Karpas-422 (cell line): Measurements from ENCODE around the gene GPR171. TPM values are rescaled to one million over a fixed set of nuclear protein-coding genes. Genes with fewer than 3 reads are reported as not detected.

Experiments
- DNase-seq: peaks from one replicate; pipeline ENCODE4 v3.0.0-alpha.2; 2015
- H2AFZ ChIP-seq: fragments of 200-600 bp; sonication (generic); 2 replicates; pipeline ENCODE4 v1.6.1; 2014; ENCODE audit warnings: antibody characterized with exemption, low read length, mixed read lengths
- H3K27ac ChIP-seq: fragments of 200-600 bp; sonication (generic); 2 replicates; pipeline ENCODE4 v1.5.1; 2014; ENCODE audit warnings: mild to moderate bottlenecking, low read length, moderate library complexity
- H3K27me3 ChIP-seq: fragments of 200-600 bp; sonication (generic); 2 replicates; pipeline ENCODE4 v1.6.1; 2014; ENCODE audit warnings: low read length, mixed read lengths
- H3K36me3 ChIP-seq: fragments of 200-600 bp; sonication (generic); 2 replicates; pipeline ENCODE4 v1.6.1; 2014; ENCODE audit warnings: low read length, mixed read lengths; ENCODE audit not compliant: insufficient read depth
- H3K4me1 ChIP-seq: fragments of 200-600 bp; sonication (generic); 2 replicates; pipeline ENCODE4 v1.6.1; 2014; ENCODE audit warnings: mild to moderate bottlenecking, low read length, mixed read lengths
- H3K4me2 ChIP-seq: fragments of 200-600 bp; sonication (generic); 2 replicates; pipeline ENCODE4 v1.6.1; 2014; ENCODE audit warnings: low read length, low read depth, mild to moderate bottlenecking; ENCODE audit not compliant: poor library complexity, severe bottlenecking
- H3K4me3 ChIP-seq: fragments of 200-600 bp; sonication (generic); 2 replicates; pipeline ENCODE4 v1.5.1; 2014; ENCODE audit warnings: mild to moderate bottlenecking, antibody characterized with exemption, low read length, mixed read lengths
- H3K79me2 ChIP-seq: fragments of 200-600 bp; sonication (generic); 2 replicates; pipeline ENCODE4 v1.6.1; 2014; ENCODE audit warnings: mild to moderate bottlenecking, low read length, mixed read lengths
- H3K9ac ChIP-seq: fragments of 200-600 bp; sonication (generic); 2 replicates; pipeline ENCODE4 v1.6.0; 2014; ENCODE audit warnings: low read length
- H3K9me2 ChIP-seq: fragments of 200-600 bp; sonication (generic), shearing (Covaris generic); replicated peaks from 2 replicates; pipeline ENCODE4 v1.6.0; 2014; ENCODE audit warnings: mild to moderate bottlenecking, low read length, moderate library complexity; ENCODE audit not compliant: insufficient read depth
- H3K9me3 ChIP-seq: fragments of 300-700, 200-600 bp; sonication (generic); 2 replicates; pipeline ENCODE4 v1.6.1; 2014; ENCODE audit warnings: low read length, mixed read lengths
- H4K20me1 ChIP-seq: fragments of 200-600 bp; sonication (generic); 2 replicates; pipeline ENCODE4 v1.6.1; 2014; ENCODE audit warnings: mild to moderate bottlenecking, antibody characterized with exemption, low read length, low read depth; ENCODE audit not compliant: insufficient read depth
- total RNA-seq: library from RNA; depleted of rRNA; stranded (reverse); fragments of >200 nt; shearing (Covaris generic); gene quantifications from 2 replicates; pipeline ENCODE4 v1.2.3, GENCODE V29; 2014; ENCODE audit warnings: low replicate concordance

The GPR171 gene
- total RNA-seq, 1 experiment from 2014 or later = not detected

DNA sequence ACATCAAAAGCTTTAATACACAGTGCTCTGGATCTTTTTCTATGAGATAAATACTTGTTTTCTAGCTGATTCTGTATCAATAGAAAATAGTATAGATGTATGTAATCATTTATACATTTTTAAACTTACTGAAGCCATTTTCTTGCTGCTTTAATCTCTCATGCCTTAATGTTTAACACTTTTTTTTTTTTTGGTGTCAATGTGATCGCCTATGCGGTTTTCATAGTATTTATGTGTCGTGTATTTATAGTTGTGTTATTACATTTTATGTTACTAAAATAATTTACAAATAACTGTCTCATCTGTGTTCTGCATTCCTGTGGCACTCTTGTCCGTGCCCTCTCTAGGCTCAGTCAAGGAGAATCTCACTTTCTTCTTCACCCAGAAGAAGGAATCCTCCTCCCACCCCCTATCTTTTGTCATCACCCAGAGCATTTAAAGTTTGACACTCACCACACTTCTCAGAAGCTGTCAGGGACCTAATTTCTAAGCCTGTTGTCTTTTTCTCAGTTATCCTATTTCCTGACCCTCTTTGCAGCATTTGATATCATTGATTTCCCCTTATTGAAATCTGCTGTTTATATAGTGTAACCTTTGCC lies 21.4 kb upstream of the GPR171 start:
- Histone ChIP-seq H3K9me3 (no peaks in the 10 kb centered on the region), H3K79me2 (no peaks in the 10 kb centered on the region), H3K4me1 (no peaks in the 10 kb centered on the region), H3K9me2 (no peaks in the 10 kb centered on the region), H3K36me3 (no peaks in the 10 kb centered on the region), H3K4me3 (no peak overlapping the region), H3K27me3 (no peaks in the 10 kb centered on the region), H3K27ac (no peak overlapping the region), H3K9ac (no peak overlapping the region), H2AFZ (no peak overlapping the region), H4K20me1 (no peaks in the 10 kb centered on the region), H3K4me2 (no peak overlapping the region)
- DNase-seq = no peak

DNA sequence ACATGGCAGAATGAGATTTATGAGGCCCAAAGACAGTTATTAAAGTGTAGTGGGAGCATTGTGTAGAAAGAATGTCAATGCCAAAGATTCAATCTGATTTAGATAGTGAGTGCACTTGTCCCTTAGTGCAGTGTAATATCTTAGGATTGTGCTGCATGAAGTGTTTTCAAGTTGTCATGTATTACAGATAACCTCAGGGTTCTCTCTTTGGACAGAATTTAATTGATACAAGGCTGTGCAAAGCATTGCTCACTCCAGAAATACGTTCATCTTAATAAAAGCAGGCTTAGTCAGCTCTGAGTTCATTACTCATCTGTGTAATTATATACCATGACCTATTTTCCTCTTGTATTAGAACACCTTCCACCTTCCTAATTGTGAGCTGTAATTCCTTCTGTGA lies 16.0 kb upstream of the GPR171 start:
- H3K9me2 ChIP-seq = no peaks in the 10 kb centered on the region
- no peak overlapping the region for H3K27ac ChIP-seq
- no peak overlapping the region for H2AFZ ChIP-seq
- no peak overlapping the region for H3K4me3 ChIP-seq
- H3K27me3 ChIP-seq = no peaks in the 10 kb centered on the region
- H3K4me2 ChIP-seq = no peak overlapping the region
- no peaks in the 10 kb centered on the region for H3K9me3 ChIP-seq
- DNase-seq = no peak
- H3K9ac ChIP-seq = no peak overlapping the region
- H4K20me1 ChIP-seq = no peaks in the 10 kb centered on the region
- no peaks in the 10 kb centered on the region for H3K36me3 ChIP-seq
- H3K79me2 ChIP-seq = no peaks in the 10 kb centered on the region
- H3K4me1 ChIP-seq = no peaks in the 10 kb centered on the region

DNA sequence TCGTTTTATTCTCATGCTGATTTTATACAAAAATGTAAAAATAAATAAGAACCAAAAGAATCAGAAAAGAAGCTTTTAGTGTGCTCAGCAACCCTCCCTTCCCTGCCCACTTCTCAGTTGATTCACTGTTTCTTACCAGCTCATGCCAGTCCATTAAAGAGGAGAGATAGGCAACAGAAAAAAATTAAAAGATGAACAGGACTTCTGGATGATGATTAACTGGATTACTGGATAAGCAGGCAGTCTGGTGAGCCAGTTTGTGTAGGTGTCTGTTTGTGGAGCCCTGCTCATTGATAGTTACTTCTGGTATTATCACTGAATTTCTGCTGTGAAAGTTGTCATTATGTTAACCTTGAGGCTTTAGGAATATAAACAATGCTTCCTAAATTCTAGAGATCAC lies 15.1 kb upstream of the GPR171 start:
- no peak for DNase-seq

DNA sequence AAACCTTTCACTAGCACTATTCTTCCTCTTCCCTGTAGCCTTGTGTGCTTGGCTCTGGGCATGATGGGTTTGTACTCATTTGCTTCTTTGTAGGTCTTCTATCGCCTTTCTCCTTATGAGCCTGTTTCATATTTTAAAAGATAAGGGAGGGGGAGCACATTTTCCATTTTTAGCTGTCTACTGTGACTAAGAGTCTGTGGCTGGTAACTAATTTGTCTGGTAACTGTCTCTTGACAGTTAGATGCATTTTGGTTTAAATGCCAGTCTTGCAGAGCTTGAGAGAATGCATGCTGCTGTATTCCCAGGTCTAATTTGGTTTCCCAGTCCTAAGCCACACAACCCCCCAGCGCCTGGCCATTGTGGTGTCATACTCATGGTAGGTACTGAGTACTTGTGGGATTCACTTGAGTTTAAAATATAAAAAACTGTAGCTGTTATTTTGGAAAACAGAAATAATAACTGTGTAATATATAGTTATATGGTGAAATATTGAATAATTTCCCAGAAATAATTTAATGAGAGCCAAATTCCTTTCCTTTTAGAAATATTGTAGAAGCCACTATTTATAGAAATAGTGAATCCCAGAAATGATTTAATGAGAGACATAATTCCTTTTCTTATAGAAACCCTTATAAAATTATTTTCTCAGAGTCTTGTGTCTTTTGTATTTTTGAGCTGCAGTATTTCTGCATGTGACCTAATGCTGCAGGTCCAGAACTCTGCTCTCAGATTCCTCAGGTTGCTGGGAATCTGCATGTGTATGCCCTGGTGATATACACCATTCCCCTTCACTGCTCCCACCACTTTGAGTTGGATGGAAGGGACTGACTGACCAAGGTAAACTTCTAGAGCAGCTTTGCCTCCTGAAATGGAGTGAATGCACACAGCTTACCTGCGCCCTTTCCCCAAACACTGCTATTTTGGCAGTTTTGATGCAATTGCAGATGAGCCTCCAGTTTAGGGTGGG lies 13.9 kb upstream of the GPR171 start:
- DNase-seq = no peak
- H4K20me1 ChIP-seq = no peaks in the 10 kb centered on the region
- H2AFZ ChIP-seq = no peak overlapping the region
- H3K27ac ChIP-seq = no peak overlapping the region
- no peaks in the 10 kb centered on the region for H3K36me3 ChIP-seq
- H3K4me2 ChIP-seq = no peak overlapping the region
- no peaks in the 10 kb centered on the region for H3K9me2 ChIP-seq
- H3K4me1 ChIP-seq = no peaks in the 10 kb centered on the region
- H3K27me3 ChIP-seq = no peaks in the 10 kb centered on the region
- H3K4me3 ChIP-seq = no peak overlapping the region
- H3K9me3 ChIP-seq = no peaks in the 10 kb centered on the region
- H3K79me2 ChIP-seq = no peaks in the 10 kb centered on the region
- no peak overlapping the region for H3K9ac ChIP-seq

More for the DNA sequence above, 15.1 kb upstream of the GPR171 start:
- Histone ChIP-seq H3K4me3 (no peak overlapping the region), H3K9me3 (no peaks in the 10 kb centered on the region), H3K9ac (no peak overlapping the region), H3K79me2 (no peaks in the 10 kb centered on the region), H3K4me2 (no peak overlapping the region), H2AFZ (no peak overlapping the region), H3K9me2 (no peaks in the 10 kb centered on the region), H4K20me1 (no peaks in the 10 kb centered on the region), H3K36me3 (no peaks in the 10 kb centered on the region), H3K27me3 (no peaks in the 10 kb centered on the region), H3K4me1 (no peaks in the 10 kb centered on the region), H3K27ac (no peak overlapping the region)

DNA sequence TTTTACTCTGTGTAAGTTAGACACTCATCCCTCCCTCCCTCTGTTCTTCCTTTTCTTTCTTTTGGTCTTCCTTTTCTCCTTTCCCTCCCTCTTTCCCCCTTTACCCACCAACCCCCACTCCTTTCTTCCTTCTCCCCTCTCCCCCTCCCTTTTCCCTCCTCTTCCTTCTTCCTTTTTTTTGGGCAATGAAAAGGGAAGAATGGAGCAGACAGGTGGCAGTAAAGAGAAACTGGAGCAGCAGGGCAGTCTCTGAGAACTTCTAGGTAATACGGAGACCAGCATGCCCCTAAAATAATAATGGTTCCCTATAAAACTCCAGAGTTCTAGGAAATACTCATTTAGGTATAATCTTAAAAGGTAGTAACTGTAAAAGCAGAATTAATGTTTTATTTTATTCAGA lies 11.4 kb upstream of the GPR171 start:
- H3K9me2 ChIP-seq = no peaks in the 10 kb centered on the region
- no peaks in the 10 kb centered on the region for H3K27me3 ChIP-seq
- no peak overlapping the region for H2AFZ ChIP-seq
- no peak overlapping the region for H3K4me3 ChIP-seq
- no peaks in the 10 kb centered on the region for H3K9me3 ChIP-seq
- H3K9ac ChIP-seq = no peak overlapping the region
- H3K27ac ChIP-seq = no peak overlapping the region
- no peaks in the 10 kb centered on the region for H3K4me1 ChIP-seq
- H3K4me2 ChIP-seq = no peak overlapping the region
- no peaks in the 10 kb centered on the region for H3K36me3 ChIP-seq
- no peaks in the 10 kb centered on the region for H4K20me1 ChIP-seq
- DNase-seq = no peak
- H3K79me2 ChIP-seq = no peaks in the 10 kb centered on the region

DNA sequence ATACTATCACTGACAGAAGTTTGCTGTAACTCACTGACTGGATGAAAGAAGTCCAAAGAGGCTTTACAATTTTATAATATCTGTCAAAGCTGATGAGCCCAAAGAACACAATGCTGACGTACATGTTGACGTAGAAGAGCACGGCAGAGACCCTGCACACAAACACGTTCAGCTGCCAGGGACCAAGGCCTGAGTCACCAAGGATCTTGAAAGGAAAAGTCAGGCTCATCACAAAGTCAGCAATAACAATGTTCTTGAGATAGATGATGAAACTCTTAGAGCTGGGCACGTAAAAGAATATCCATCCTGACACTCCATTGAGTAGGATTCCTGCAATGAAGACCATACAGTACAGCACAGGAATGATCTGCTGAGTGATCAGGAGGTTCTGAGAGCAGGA lies 10.9 kb upstream of the GPR171 start:
- Histone ChIP-seq H3K9ac (no peak overlapping the region), H3K4me2 (no peak overlapping the region), H4K20me1 (no peaks in the 10 kb centered on the region), H3K36me3 (no peaks in the 10 kb centered on the region), H3K9me3 (no peaks in the 10 kb centered on the region), H3K27ac (no peak overlapping the region), H3K4me1 (no peaks in the 10 kb centered on the region), H3K4me3 (no peak overlapping the region), H3K79me2 (no peaks in the 10 kb centered on the region), H3K9me2 (no peaks in the 10 kb centered on the region), H3K27me3 (no peaks in the 10 kb centered on the region), H2AFZ (no peak overlapping the region)
- no peak for DNase-seq

DNA sequence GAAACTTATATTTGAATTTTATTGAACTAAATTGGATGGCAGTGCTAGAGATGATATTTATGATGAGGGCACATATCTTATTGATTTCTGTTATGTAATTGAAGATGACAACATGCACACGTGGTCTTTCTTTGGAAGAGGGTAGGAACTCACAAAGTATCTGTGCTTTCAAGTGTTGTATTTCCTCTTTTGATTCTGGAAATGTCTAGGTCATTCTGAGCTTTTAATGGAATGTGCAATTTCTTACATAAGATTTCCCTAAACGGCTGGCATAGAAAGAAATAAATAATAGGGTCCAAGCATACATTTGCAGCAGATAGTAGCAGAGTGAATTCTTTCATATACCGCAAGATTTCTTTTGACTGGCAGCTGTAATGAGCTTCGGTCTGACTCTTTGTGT lies 10.1 kb upstream of the GPR171 start:
- H3K27ac ChIP-seq = no peak overlapping the region
- H3K4me2 ChIP-seq = no peak overlapping the region
- H3K9ac ChIP-seq = no peak overlapping the region
- H3K36me3 ChIP-seq = no peaks in the 10 kb centered on the region
- no peaks in the 10 kb centered on the region for H3K79me2 ChIP-seq
- no peaks in the 10 kb centered on the region for H3K4me1 ChIP-seq
- no peak overlapping the region for H2AFZ ChIP-seq
- DNase-seq = no peak
- no peaks in the 10 kb centered on the region for H3K27me3 ChIP-seq
- no peaks in the 10 kb centered on the region for H3K9me2 ChIP-seq
- no peaks in the 10 kb centered on the region for H3K9me3 ChIP-seq
- no peaks in the 10 kb centered on the region for H4K20me1 ChIP-seq
- no peak overlapping the region for H3K4me3 ChIP-seq

DNA sequence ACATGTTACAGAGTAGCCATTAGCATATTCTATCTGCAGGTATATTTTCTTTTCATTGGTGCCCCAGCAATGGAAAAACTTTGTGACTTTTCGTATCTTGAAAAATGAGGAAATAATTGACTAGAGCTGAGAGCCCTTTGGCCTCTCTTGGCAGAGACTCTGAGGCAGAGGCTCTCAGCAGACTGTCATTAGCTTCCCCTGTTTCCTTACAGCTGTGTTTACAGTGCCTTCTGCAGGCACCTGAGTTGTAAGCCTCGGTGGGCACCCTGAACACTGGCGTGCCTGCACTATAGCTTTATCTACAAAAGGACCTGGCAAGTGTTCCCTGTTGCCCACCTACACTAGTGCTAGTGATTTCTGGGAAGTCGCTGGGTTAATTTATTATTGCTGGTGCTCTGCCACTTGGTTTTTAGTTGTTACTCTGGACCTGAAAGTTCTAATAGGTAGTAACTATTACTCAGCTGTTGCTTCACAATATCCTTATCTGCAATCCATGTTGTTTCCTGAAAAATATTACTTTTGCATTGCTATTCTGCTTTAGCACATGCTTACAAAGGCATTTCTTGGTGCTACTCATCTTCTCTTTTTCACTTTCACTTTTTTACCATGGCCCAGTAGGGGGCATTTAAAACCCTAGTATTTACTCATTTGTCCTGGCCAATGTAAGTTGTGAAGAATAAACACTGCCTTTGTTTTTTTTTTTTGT lies 7.8 kb upstream of the GPR171 start:
- no peak for DNase-seq
- H3K27ac ChIP-seq = no peak overlapping the region
- H3K9me2 ChIP-seq = no peaks in the 10 kb centered on the region
- H4K20me1 ChIP-seq = no peaks in the 10 kb centered on the region
- H3K79me2 ChIP-seq = no peaks in the 10 kb centered on the region
- H3K9me3 ChIP-seq = no peaks in the 10 kb centered on the region
- no peak overlapping the region for H3K9ac ChIP-seq
- H3K4me3 ChIP-seq = no peak overlapping the region; the same call in 1 of the 2 replicates
- H3K27me3 ChIP-seq = no peaks in the 10 kb centered on the region
- H3K4me2 ChIP-seq = peak overlapping the region; percentile 4
- no peaks in the 10 kb centered on the region for H3K4me1 ChIP-seq
- no peak overlapping the region for H2AFZ ChIP-seq
- no peaks in the 10 kb centered on the region for H3K36me3 ChIP-seq
